ENCODE results near the gene SYNE1. TPM values are rescaled to one million over a fixed set of nuclear protein-coding genes. Genes with fewer than 3 reads are reported as not detected.

Gene SYNE1
- total RNA-seq, 1 donor from 2014 or later: 195 TPM

- DNase-seq (ENCODE audit: low read depth): no peak
Observed at GRCh38 chr6:152273638-152274037, 363.5 kb downstream of the SYNE1 start.

- peak; percentile 32 for DNase-seq (ENCODE audit: low read depth)
Observed at GRCh38 chr6:152273002-152273401, 364.2 kb downstream of the SYNE1 start.

- peak; percentile 48 for DNase-seq (ENCODE audit: low read depth)
Observed at GRCh38 chr6:152272486-152272885, 364.7 kb downstream of the SYNE1 start.

- peak; percentile 85 for DNase-seq (ENCODE audit: low read depth)
Observed at GRCh38 chr6:152271776-152272464, 365.2 kb downstream of the SYNE1 start.

- DNase-seq (ENCODE audit: low read depth): peak; percentile 48
Observed at GRCh38 chr6:152270301-152270925, 366.7 kb downstream of the SYNE1 start.

GRCh38 chr6:152268846-152269442, 368.2 kb downstream of the SYNE1 start:
- DNase-seq (ENCODE audit: low read depth): no peak

GRCh38 chr6:152267967-152268845, 369.0 kb downstream of the SYNE1 start:
- peak; percentile 10 for DNase-seq (ENCODE audit: low read depth)

GRCh38 chr6:152265651-152266050, 371.5 kb downstream of the SYNE1 start:
- DNase-seq (ENCODE audit: low read depth): no peak

- DNase-seq (ENCODE audit: low read depth): no peak
Observed at GRCh38 chr6:152263582-152263981, 373.6 kb downstream of the SYNE1 start.

GRCh38 chr6:152261179-152261578, 376.0 kb downstream of the SYNE1 start:
- no peak for DNase-seq (ENCODE audit: low read depth)

- no peak for DNase-seq (ENCODE audit: low read depth)
Observed at GRCh38 chr6:152259234-152259633, 377.9 kb downstream of the SYNE1 start.

- no peak for DNase-seq (ENCODE audit: low read depth)
Observed at GRCh38 chr6:152257581-152257980, 379.6 kb downstream of the SYNE1 start.

GRCh38 chr6:152250127-152250526, 387.0 kb downstream of the SYNE1 start:
- no peak for DNase-seq (ENCODE audit: low read depth)

- DNase-seq (ENCODE audit: low read depth): no peak
Observed at GRCh38 chr6:152248980-152249379, 388.2 kb downstream of the SYNE1 start.

- DNase-seq (ENCODE audit: low read depth): no peak
Observed at GRCh38 chr6:152246554-152247337, 390.4 kb downstream of the SYNE1 start.

GRCh38 chr6:152244998-152245630, 392.0 kb downstream of the SYNE1 start:
- no peak for DNase-seq (ENCODE audit: low read depth)

GRCh38 chr6:152241013-152241766, 396.0 kb downstream of the SYNE1 start:
- DNase-seq (ENCODE audit: low read depth): no peak

- no peak for DNase-seq (ENCODE audit: low read depth)
Observed at GRCh38 chr6:152240436-152240835, 396.7 kb downstream of the SYNE1 start.

GRCh38 chr6:152236370-152237097, 400.6 kb downstream of the SYNE1 start:
- DNase-seq (ENCODE audit: low read depth): no peak
